BE2C (cell line): Measurements from ENCODE around the gene HK3.

Experiments used
- DNase-seq: peaks from one replicate; pipeline ENCODE4 v3.0.0-alpha.2; 2020
- H3K27me3 ChIP-seq: fragments of 250-450 bp; sonication (Bioruptor Pico); 2 replicates; pipeline ENCODE4 v1.5.1; 2020; ENCODE audit warnings: mild to moderate bottlenecking
- H3K36me3 ChIP-seq: fragments of 250-450 bp; sonication (Bioruptor Pico); 2 replicates; pipeline ENCODE4 v1.5.1; 2020; ENCODE audit warnings: mild to moderate bottlenecking
- H3K4me1 ChIP-seq: fragments of 250-450 bp; sonication (Bioruptor Pico); 2 replicates; pipeline ENCODE4 v1.5.1; 2020
- H3K4me3 ChIP-seq: 2 replicates; pipeline ENCODE4 v1.5.1; 2011; ENCODE audit warnings: low read depth, low read length
- H3K9me3 ChIP-seq: fragments of 250-450 bp; sonication (Bioruptor Pico); 2 replicates; pipeline ENCODE4 v1.5.1; 2020
- TF ChIP-seq, protein P1 (sequence below): IDR thresholded peaks from 2 replicates; pipeline ENCODE4 v1.5.1; 2012; ENCODE audit warnings: mild to moderate bottlenecking, low read depth, low read length

Gene HK3

DNA sequence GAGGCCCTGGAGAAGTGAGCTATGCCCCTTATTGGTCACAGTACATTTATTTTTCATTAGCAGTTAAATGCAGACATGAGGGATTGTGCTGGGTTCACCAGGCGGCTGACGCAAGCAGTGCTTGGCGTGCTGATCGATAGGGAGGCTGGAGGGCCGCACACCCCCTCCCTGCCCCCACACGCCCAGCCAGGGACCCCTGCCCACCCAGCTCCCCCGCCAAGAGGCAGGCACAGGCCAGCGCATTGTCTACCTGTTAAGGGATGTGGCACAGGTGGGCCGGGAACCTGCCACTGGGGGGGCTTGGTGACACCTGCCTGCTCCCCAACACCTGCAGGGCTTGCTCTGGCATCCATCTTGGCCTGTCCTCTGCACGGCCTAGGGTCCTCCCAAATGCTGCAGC is 39.2 kb downstream of the HK3 start:
- Histone ChIP-seq H3K4me3 (no peak overlapping the region), H3K4me1 (no peaks in the 10 kb centered on the region), H3K36me3 (no peaks in the 10 kb centered on the region), H3K27me3 (no peaks in the 10 kb centered on the region), H3K9me3 (no peaks in the 10 kb centered on the region)
- TF ChIP-seq, protein P1, sequence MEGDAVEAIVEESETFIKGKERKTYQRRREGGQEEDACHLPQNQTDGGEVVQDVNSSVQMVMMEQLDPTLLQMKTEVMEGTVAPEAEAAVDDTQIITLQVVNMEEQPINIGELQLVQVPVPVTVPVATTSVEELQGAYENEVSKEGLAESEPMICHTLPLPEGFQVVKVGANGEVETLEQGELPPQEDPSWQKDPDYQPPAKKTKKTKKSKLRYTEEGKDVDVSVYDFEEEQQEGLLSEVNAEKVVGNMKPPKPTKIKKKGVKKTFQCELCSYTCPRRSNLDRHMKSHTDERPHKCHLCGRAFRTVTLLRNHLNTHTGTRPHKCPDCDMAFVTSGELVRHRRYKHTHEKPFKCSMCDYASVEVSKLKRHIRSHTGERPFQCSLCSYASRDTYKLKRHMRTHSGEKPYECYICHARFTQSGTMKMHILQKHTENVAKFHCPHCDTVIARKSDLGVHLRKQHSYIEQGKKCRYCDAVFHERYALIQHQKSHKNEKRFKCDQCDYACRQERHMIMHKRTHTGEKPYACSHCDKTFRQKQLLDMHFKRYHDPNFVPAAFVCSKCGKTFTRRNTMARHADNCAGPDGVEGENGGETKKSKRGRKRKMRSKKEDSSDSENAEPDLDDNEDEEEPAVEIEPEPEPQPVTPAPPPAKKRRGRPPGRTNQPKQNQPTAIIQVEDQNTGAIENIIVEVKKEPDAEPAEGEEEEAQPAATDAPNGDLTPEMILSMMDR = no peak
- DNase-seq = no peak

DNA sequence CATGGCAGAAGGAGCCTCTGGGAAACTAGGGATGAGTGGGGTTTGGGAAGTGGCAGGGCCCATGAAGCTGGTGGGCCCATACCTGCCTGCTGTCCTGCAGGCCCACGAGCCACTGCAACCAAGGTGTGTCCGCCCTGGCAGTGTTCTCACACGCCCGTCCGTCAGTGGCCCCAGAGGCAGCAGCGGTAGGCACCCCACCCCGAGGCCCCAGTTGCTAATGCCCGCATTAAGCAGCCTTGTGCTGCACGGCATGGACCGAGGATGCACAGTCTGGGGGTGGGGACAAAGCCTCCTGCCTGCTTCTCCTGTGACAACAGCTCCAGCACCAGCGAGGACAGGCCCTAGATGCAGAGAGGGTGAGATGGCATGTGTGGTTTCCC is 41.3 kb downstream of the HK3 start:
- TF ChIP-seq, protein P1 = no peak
- Histone ChIP-seq H3K4me1 (peaks cover 2% of the 10 kb centered on the region; the same call in 1 of the 2 replicates), H3K36me3 (no peaks in the 10 kb centered on the region), H3K27me3 (no peaks in the 10 kb centered on the region), H3K4me3 (no peak overlapping the region), H3K9me3 (no peaks in the 10 kb centered on the region)
- DNase-seq = no peak

GRCh38 chr5:176857216-176857893 is 41.8 kb downstream of the HK3 start:
- Histone ChIP-seq H3K27me3 (no peaks in the 10 kb centered on the region), H3K4me3 (no peak overlapping the region), H3K36me3 (no peaks in the 10 kb centered on the region), H3K4me1 (peaks cover 7% of the 10 kb centered on the region), H3K9me3 (no peaks in the 10 kb centered on the region)
- no peak for DNase-seq
- TF ChIP-seq, protein P1 = no peak

GRCh38 chr5:176856746-176857145 is 42.4 kb downstream of the HK3 start:
- no peaks in the 10 kb centered on the region for H3K9me3 ChIP-seq

GRCh38 chr5:176855598-176855997 is 43.5 kb downstream of the HK3 start:
- Histone ChIP-seq H3K9me3 (no peaks in the 10 kb centered on the region), H3K36me3 (no peaks in the 10 kb centered on the region), H3K4me3 (no peak overlapping the region), H3K27me3 (no peaks in the 10 kb centered on the region), H3K4me1 (peaks cover 16% of the 10 kb centered on the region)
- TF ChIP-seq, protein P1 = no peak
- no peak for DNase-seq

More at GRCh38 chr5:176856746-176857145, 42.4 kb downstream of the HK3 start:
- DNase-seq = no peak
- no peaks in the 10 kb centered on the region for H3K36me3 ChIP-seq
- no peaks in the 10 kb centered on the region for H3K27me3 ChIP-seq
- TF ChIP-seq, protein P1 = no peak
- no peak overlapping the region for H3K4me3 ChIP-seq
- H3K4me1 ChIP-seq = peaks cover 13% of the 10 kb centered on the region

DNA sequence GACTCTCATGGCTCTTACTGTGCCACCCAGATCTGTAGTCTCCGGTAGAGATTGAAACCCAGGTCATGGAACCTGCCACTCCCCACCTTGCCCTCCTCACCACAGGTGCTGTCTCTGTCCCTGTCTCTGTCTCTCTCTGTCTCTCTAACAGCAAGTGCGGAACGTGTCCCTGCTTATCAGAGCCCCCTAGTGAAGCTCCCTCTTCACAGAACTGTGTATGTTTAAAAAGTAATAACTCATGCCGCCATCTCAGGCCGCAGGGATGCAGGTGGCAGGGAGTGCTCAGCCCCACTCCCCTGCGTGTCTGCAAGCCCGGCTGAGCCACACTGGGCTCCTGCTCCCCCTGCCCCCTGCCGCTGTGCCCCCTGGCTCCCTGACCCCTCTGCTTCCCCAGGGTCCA is 45.0 kb downstream of the HK3 start:
- no peaks in the 10 kb centered on the region for H3K27me3 ChIP-seq
- H3K36me3 ChIP-seq = no peaks in the 10 kb centered on the region
- peaks cover 16% of the 10 kb centered on the region for H3K4me1 ChIP-seq
- DNase-seq = no peak
- TF ChIP-seq, protein P1 = no peak
- no peak overlapping the region for H3K4me3 ChIP-seq
- no peaks in the 10 kb centered on the region for H3K9me3 ChIP-seq
